Kidney (tissue), 14 donors: ENCODE measurements around the gene TNRC6C. TPM values are rescaled to one million over a fixed set of nuclear protein-coding genes. Genes with fewer than 3 reads are reported as not detected.

Source experiments
- DNase-seq, 5 donors: peaks; one replicate each; pipeline ENCODE4 v3.0.0-alpha.2; 2013 to 2020
- FAIRE-seq: peaks from 2 replicates; lab custom pipeline; 2012; peaks lifted over from hg19 to GRCh38; lab: Jason Lieb, UNC
- H3K27ac ChIP-seq, 2 donors: one replicate each; pipeline ENCODE4 v1.7.0; 2013; ENCODE audit warnings: low read depth in 2 of 2, low read length in 2 of 2, inconsistent platforms in 1 of 2
- H3K27me3 ChIP-seq: one replicate; pipeline ENCODE4 v1.7.1; 2013; ENCODE audit warnings: low read length, inconsistent platforms; ENCODE audit not compliant: control insufficient read depth, insufficient read depth
- H3K36me3 ChIP-seq, 3 donors: one replicate each; pipeline versions ENCODE4 v1.7.0 to v1.7.1; 2013; ENCODE audit warnings: low read length in 3 of 3, control low read depth in 1 of 3, inconsistent platforms in 1 of 3; ENCODE audit not compliant: insufficient read depth in 3 of 3, control insufficient read depth in 2 of 3
- H3K4me1 ChIP-seq, 3 donors: one replicate each; pipeline versions ENCODE4 v1.7.0 to v1.7.1; 2013; ENCODE audit warnings: low read length in 3 of 3, inconsistent platforms in 1 of 3, low read depth in 1 of 3; ENCODE audit not compliant: control insufficient read depth in 2 of 3, insufficient read depth in 2 of 3
- H3K4me3 ChIP-seq, 3 donors: one replicate each; pipeline versions ENCODE4 v1.7.0 to v1.8.1; 2013; ENCODE audit warnings: low read length in 3 of 3, control low read depth in 1 of 3, inconsistent platforms in 1 of 3
- H3K9ac ChIP-seq, 3 donors: one replicate each; pipeline versions ENCODE4 v1.7.0 to v1.7.1; 2013; ENCODE audit warnings: low read length in 3 of 3, control low read depth in 1 of 3, inconsistent platforms in 1 of 3
- H3K9me3 ChIP-seq, 3 donors: one replicate each; pipeline versions ENCODE4 v1.7.0 to v1.7.1; 2013; ENCODE audit warnings: low read length in 3 of 3, control low read depth in 1 of 3, inconsistent platforms in 1 of 3; ENCODE audit not compliant: control insufficient read depth in 2 of 3, insufficient read depth in 1 of 3
- CTCF ChIP-seq: IDR thresholded peaks from 3 replicates; pipeline ENCODE4 v1.5.1; 2012; ENCODE audit warnings: mild to moderate bottlenecking, moderate library complexity, borderline replicate concordance; ENCODE audit not compliant: insufficient read depth; ENCODE audit errors: extremely low read depth
- intact Hi-C: fragments of 100-400 bp; cut with DNase I; formaldehyde crosslinking; loops from one replicate; pipeline ENCODE4 v1.11.1; 2022
- polyA plus RNA-seq: library from polyadenylated mRNA; stranded (reverse); fragments of 350-450 nt; fragmentation: Illumina TruSeq; extraction: RNeasy Lipid Tissue Mini Kit (QIAGEN cat#74804); gene quantifications from one replicate; pipeline ENCODE4 v1.2.3, GENCODE V29; 2014; ENCODE audit warnings: low read depth, low replicate concordance; ENCODE audit not compliant: insufficient read depth
- total RNA-seq: library from RNA; stranded (reverse); fragmentation: NEBNext Ultra II Directional; extraction: Animal tissue kit (Norgen Biotek cat#: 25700); gene quantifications from one replicate; pipeline ENCODE4 v1.2.1, GENCODE V29; 2021
- donor health status: control.
- donor health status: control.
- donor health status: control.
- donor health status: control.
- donor health status: control.
- donor health status: DM: yes; HTN: yes; CAD: no.
- donor health status: Normal renal cell carcinoma (clear cell type).

TNRC6C gene
- total and polyA plus RNA-seq, 2 donors from 2014 or later = 1.9 to 29.4 TPM

GRCh38 chr17:77943971-77944370 lies 14.5 kb upstream of the TNRC6C start:
- no peaks in the 10 kb centered on the region for H3K36me3 ChIP-seq
- no peaks in the 10 kb centered on the region for H3K4me1 ChIP-seq
- DNase-seq = no peak
- no peaks in the 10 kb centered on the region for H3K27me3 ChIP-seq
- no peak overlapping the region for H3K4me3 ChIP-seq
- no peak for TF ChIP-seq CTCF
- no peak for FAIRE-seq
- no peaks in the 10 kb centered on the region for H3K9me3 ChIP-seq
- intact Hi-C loops = no loop called here
- no peak overlapping the region for H3K9ac ChIP-seq
- no peak overlapping the region for H3K27ac ChIP-seq

GRCh38 chr17:77944390-77945222 lies 13.9 kb upstream of the TNRC6C start:
- FAIRE-seq = no peak

GRCh38 chr17:77946900-77947645 lies 11.4 kb upstream of the TNRC6C start:
- TF ChIP-seq CTCF = no peak
- Histone ChIP-seq H3K27me3 (no peaks in the 10 kb centered on the region), H3K9ac (no peak overlapping the region), H3K4me3 (no peak overlapping the region), H3K27ac (no peak overlapping the region), H3K4me1 (no peaks in the 10 kb centered on the region), H3K36me3 (no peaks in the 10 kb centered on the region), H3K9me3 (no peaks in the 10 kb centered on the region)
- FAIRE-seq = no peak
- intact Hi-C loops = no loop called here
- no peak for DNase-seq

More at GRCh38 chr17:77944390-77945222, 13.9 kb upstream of the TNRC6C start:
- no peak for TF ChIP-seq CTCF
- no peak for DNase-seq
- Histone ChIP-seq H3K36me3 (no peaks in the 10 kb centered on the region), H3K9me3 (no peaks in the 10 kb centered on the region), H3K4me3 (no peak overlapping the region), H3K27me3 (no peaks in the 10 kb centered on the region), H3K4me1 (no peaks in the 10 kb centered on the region), H3K9ac (no peak overlapping the region), H3K27ac (no peak overlapping the region)
- intact Hi-C loops = no loop called here
